PC-9 (cell line): ENCODE results near the gene ZSCAN20. TPM values are rescaled to one million over a fixed set of nuclear protein-coding genes. Genes with fewer than 3 reads are reported as not detected.

Experiments
- BruUV-seq: library from RNA; stranded (reverse); fragments of 400-500 nt; replicated peaks from 2 replicates; lab custom pipeline; 2021; lab: Mats Ljungman, UMichigan
- CTCF ChIA-PET: fragments of 300-600 bp; sonication (Branson Sonifier 250); formaldehyde crosslinking; loops from one replicate; lab custom pipeline; 2022; ENCODE audit warnings: antibody characterized with exemption; lab: Charles Lee
- POLR2A ChIA-PET: fragments of 300-600 bp; sonication (Branson Sonifier 250); formaldehyde crosslinking; loops from one replicate; lab custom pipeline; 2022; ENCODE audit warnings: antibody characterized with exemption; ENCODE audit not compliant: unreplicated experiment; lab: Charles Lee
- DNase-seq, 2 experiments: peaks; one replicate each; pipeline versions ENCODE4 v3.0.0 to v3.0.0-alpha.2; 2015 to 2022; ENCODE audit warnings: mixed read lengths in 1 of 2
- H2AFZ ChIP-seq: fragments of 200-600 bp; sonication (generic); 2 replicates; pipeline ENCODE4 v1.8.1; 2017; ENCODE audit warnings: antibody characterized with exemption
- H3F3A ChIP-seq: fragments of 200-600 bp; sonication (generic); 2 replicates; pipeline ENCODE4 v1.8.1; 2017; ENCODE audit warnings: antibody characterized with exemption, mild to moderate bottlenecking, low read depth; ENCODE audit not compliant: insufficient read depth
- H3K27ac ChIP-seq: fragments of 200-600 bp; sonication (generic); 2 replicates; pipeline ENCODE4 v1.6.1; 2016; ENCODE audit warnings: mixed run types
- H3K27me3 ChIP-seq: fragments of 200-600 bp; sonication (generic); 2 replicates; pipeline ENCODE4 v1.6.1; 2016; ENCODE audit warnings: low read depth, mixed run types; ENCODE audit not compliant: insufficient read depth
- H3K36me3 ChIP-seq: fragments of 200-600 bp; sonication (generic); 2 replicates; pipeline ENCODE4 v1.6.1; 2016; ENCODE audit warnings: low read depth, mixed run types
- H3K4me1 ChIP-seq: fragments of 200-600 bp; sonication (generic); replicated peaks from 2 replicates; pipeline ENCODE4 v1.6.1; 2016; ENCODE audit warnings: mixed run types; ENCODE audit not compliant: insufficient read depth
- H3K4me2 ChIP-seq: fragments of 200-600 bp; sonication (generic); 2 replicates; pipeline ENCODE4 v1.6.1; 2017; ENCODE audit warnings: mixed run types
- H3K4me3 ChIP-seq: fragments of 200-600 bp; sonication (generic); 2 replicates; pipeline ENCODE4 v1.6.1; 2016; ENCODE audit warnings: mixed run types
- H3K79me2 ChIP-seq: fragments of 200-600 bp; sonication (generic); 2 replicates; pipeline ENCODE4 v1.6.1; 2017; ENCODE audit warnings: low read depth, mixed run types
- H3K9me2 ChIP-seq: fragments of 200-600 bp; sonication (generic); 2 replicates; pipeline ENCODE4 v1.8.1; 2017; ENCODE audit warnings: mild to moderate bottlenecking; ENCODE audit not compliant: insufficient read depth
- H3K9me3 ChIP-seq: fragments of 200-600 bp; sonication (generic); 2 replicates; pipeline ENCODE4 v1.8.1; 2016; ENCODE audit warnings: low read depth; ENCODE audit not compliant: insufficient read depth
- H4K20me1 ChIP-seq: fragments of 200-600 bp; sonication (generic); 2 replicates; pipeline ENCODE4 v1.8.1; 2017; ENCODE audit not compliant: insufficient read depth
- EZH2 ChIP-seq: fragments of 200-600 bp; sonication (generic); IDR thresholded peaks from 2 replicates; pipeline ENCODE4 v1.8.0; 2017; ENCODE audit warnings: antibody characterized with exemption, low read depth
- intact Hi-C: fragments of 100-400 bp; cut with micrococcal nuclease; formaldehyde crosslinking; loops from one replicate; pipeline ENCODE4 v1.10.0; 2022; ENCODE audit not compliant: unreplicated experiment
- total RNA-seq: library from RNA; stranded (reverse); gene quantifications from 2 replicates; pipeline ENCODE4 v1.2.3, GENCODE V29; 2021
- TF ChIP-seq, protein P1 (sequence below): fragments of 200-600 bp; sonication (generic); conservative IDR thresholded peaks from 2 replicates; pipeline ENCODE4 v1.6.1; 2017; ENCODE audit warnings: mixed run types, antibody characterized with exemption, mild to moderate bottlenecking, moderate library complexity

Gene ZSCAN20
- total RNA-seq, 1 experiment from 2014 or later = 6.0 TPM

DNA sequence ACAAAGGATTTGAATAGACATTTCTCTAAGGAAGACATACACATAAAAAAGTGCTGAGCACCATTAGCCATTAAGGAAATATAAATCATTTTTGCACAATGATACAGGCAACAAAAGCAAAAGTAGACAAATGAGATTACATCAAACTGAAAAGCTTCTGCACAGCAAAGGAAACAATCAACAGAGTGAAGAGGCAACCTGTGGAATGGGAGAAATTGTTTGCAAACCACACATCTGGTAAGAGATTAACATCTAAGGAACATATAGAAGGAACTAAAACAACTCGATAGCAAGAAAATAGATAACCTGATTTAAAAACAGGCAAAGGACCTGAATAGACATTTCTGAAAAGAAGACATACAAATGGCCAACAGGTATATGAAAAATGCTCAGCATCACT lies 57.5 kb downstream of the ZSCAN20 start:
- Histone ChIP-seq H3K9me3 (no peaks in the 10 kb centered on the region), H3K4me3 (no peak overlapping the region), H3K27me3 (peaks cover 74% of the 10 kb centered on the region), H3K4me2 (no peak overlapping the region), H3K27ac (no peak overlapping the region), H4K20me1 (no peaks in the 10 kb centered on the region), H3F3A (no peaks in the 10 kb centered on the region), H3K36me3 (no peaks in the 10 kb centered on the region), H2AFZ (no peak overlapping the region), H3K9me2 (no peaks in the 10 kb centered on the region), H3K79me2 (no peaks in the 10 kb centered on the region), H3K4me1 (no peaks in the 10 kb centered on the region)
- intact Hi-C loops = no loop called here
- ChIA-PET CTCF (no interaction called here), POLR2A (no interaction called here)
- no peak for DNase-seq
- no peak for TF ChIP-seq EZH2
- TF ChIP-seq, protein P1, sequence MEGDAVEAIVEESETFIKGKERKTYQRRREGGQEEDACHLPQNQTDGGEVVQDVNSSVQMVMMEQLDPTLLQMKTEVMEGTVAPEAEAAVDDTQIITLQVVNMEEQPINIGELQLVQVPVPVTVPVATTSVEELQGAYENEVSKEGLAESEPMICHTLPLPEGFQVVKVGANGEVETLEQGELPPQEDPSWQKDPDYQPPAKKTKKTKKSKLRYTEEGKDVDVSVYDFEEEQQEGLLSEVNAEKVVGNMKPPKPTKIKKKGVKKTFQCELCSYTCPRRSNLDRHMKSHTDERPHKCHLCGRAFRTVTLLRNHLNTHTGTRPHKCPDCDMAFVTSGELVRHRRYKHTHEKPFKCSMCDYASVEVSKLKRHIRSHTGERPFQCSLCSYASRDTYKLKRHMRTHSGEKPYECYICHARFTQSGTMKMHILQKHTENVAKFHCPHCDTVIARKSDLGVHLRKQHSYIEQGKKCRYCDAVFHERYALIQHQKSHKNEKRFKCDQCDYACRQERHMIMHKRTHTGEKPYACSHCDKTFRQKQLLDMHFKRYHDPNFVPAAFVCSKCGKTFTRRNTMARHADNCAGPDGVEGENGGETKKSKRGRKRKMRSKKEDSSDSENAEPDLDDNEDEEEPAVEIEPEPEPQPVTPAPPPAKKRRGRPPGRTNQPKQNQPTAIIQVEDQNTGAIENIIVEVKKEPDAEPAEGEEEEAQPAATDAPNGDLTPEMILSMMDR = no peak
- no TSS peak for BruUV-seq

DNA sequence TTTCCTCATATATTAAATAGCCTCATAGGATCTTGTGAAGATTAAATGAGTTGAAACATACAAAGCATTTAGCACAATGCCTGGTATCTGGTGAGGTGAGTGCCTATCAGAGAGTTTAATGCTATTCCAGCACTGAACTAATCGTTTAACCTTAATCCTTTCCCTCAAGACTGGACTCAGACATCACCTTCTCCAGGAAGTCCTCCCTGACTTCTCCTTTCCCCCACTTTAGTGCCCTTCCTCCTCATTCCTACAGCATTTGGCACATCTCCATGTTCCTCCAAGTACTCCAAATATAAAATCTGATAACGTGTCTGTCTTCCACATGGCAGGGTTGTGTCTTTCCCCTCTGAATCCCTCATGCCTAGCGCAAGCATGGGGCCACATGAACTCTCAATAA lies 59.8 kb downstream of the ZSCAN20 start:
- intact Hi-C loops = no loop called here
- Histone ChIP-seq H3K36me3 (no peaks in the 10 kb centered on the region), H3K4me3 (no peak overlapping the region), H3K4me2 (no peak overlapping the region), H3K79me2 (no peaks in the 10 kb centered on the region), H3K9me2 (no peaks in the 10 kb centered on the region), H3K4me1 (no peaks in the 10 kb centered on the region), H3K27ac (no peak overlapping the region), H2AFZ (no peak overlapping the region), H3K9me3 (no peaks in the 10 kb centered on the region), H3F3A (no peaks in the 10 kb centered on the region), H3K27me3 (peaks cover 92% of the 10 kb centered on the region), H4K20me1 (no peaks in the 10 kb centered on the region)
- no peak for DNase-seq
- CTCF ChIA-PET = no interaction called here
- BruUV-seq = no TSS peak
- TF ChIP-seq, protein P1 = no peak
- no peak for TF ChIP-seq EZH2
- POLR2A ChIA-PET = no interaction called here

DNA sequence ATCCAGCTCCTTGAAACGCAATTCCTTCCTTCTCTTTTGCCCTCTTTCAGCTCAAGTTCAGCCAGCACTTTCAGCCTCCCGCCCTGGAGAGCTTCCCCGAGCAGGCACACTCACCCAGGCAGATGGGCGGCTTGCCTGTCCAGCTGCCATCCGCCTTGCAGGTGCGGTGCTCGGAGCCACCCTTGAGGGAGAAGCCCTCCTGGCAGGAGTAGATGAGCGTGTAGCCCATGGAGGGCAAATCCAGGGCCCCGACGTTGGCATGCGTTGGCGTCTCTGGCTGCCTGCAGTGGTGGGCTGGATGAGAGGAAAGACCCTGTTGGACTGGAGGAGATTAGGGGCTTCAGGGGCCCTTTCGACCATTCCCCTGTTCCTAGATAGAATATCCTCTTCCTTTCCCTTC lies 60.5 kb downstream of the ZSCAN20 start:
- no peaks in the 10 kb centered on the region for H3K36me3 ChIP-seq

More for the DNA sequence above, 60.5 kb downstream of the ZSCAN20 start:
- Histone ChIP-seq H2AFZ (no peak overlapping the region), H3K4me2 (no peak overlapping the region), H3K4me1 (no peaks in the 10 kb centered on the region), H4K20me1 (no peaks in the 10 kb centered on the region), H3K27ac (no peak overlapping the region), H3K9me3 (no peaks in the 10 kb centered on the region), H3K79me2 (no peaks in the 10 kb centered on the region), H3K9me2 (no peaks in the 10 kb centered on the region), H3K4me3 (no peak overlapping the region), H3F3A (no peaks in the 10 kb centered on the region), H3K27me3 (peaks cover 96% of the 10 kb centered on the region)
- ChIA-PET CTCF (no interaction called here), POLR2A (no interaction called here)
- intact Hi-C loops = no loop called here
- no TSS peak for BruUV-seq
- no peak for DNase-seq
- TF ChIP-seq, protein P1 = no peak
- no peak for TF ChIP-seq EZH2
